ENCODE measurements around the gene DNAJC28.
A peak's percentile ranks its signal among the peaks of the same experiment; 100 is the strongest.

Gene DNAJC28, protein sequence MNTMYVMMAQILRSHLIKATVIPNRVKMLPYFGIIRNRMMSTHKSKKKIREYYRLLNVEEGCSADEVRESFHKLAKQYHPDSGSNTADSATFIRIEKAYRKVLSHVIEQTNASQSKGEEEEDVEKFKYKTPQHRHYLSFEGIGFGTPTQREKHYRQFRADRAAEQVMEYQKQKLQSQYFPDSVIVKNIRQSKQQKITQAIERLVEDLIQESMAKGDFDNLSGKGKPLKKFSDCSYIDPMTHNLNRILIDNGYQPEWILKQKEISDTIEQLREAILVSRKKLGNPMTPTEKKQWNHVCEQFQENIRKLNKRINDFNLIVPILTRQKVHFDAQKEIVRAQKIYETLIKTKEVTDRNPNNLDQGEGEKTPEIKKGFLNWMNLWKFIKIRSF

DNA sequence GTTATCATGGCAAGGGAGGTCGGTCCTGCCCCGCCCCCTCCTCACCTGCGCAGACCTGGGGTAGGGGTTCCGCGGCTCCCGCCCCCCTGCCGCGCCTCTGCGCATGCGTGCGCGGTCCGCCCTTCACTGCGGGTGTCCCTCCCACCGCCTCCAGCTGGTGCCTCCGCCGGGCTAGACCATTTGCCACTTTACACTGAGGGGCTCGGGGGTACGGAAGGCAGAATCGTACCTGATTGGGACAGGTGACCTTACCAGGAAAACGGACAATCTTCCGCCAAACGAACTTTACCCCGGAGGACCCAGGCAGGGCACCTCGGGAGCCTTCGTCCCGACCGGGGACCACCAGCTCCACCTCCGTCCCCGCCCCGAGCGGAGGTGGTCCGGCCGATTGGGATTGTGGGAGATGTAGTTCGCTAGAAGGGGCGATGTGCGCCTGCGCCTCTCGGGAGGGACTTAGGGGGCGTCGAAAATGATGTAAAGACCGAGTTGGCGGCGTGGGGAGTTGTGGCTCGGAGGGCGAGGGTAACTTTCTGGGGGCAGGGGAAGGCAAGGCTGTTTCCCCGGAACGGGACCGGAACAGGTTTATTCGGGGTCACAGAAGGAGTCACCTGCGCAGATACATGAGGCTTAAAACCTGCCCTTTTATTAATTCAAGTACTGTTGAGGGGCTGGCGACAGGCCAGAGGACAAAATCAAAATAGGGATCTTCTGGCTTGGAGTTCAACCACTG, at the start of gene DNAJC28:
DNAJC28 (minus strand) TSS at position 344 of the 730 bp plus-strand sequence. CDS start 2,323 bp downstream, outside the sequence.
- Histone ChIP-seq H3K36me3 (ENCODE audit: control insufficient read depth in 2 of 2, insufficient read depth in 1 of 2, low read length in 2 of 2) (no peaks in the 10 kb centered on the region), H3K9me3 (ENCODE audit: control insufficient read depth, insufficient read depth, low read depth, low read length) (no peaks in the 10 kb centered on the region), H3K4me1 (ENCODE audit: control insufficient read depth, insufficient read depth, low read length) (no peaks in the 10 kb centered on the region; the same call in 1 of the 2 replicates), H3K4me3 (ENCODE audit: low read depth, low read length) (peak within 1 kb of the TSS; percentile 84), H3K27ac (ENCODE audit: extremely low read depth, low read depth, low read length) (peak within 1 kb of the TSS; percentile 38; the same call in 1 of the 2 replicates)
- POLR2A ChIA-PET: interaction anchor here (0.6 to 5.0 kb wide), 14 partner anchors 8 to 167 kb away, joined by 3 to 154 read pairs (median 4); partner anchors contain the start of genes DONSON, IFNAR1, SON and TMEM50B
- CTCF ChIA-PET: interaction anchor here (0.5 to 2.1 kb wide), 6 partner anchors 11 to 738 kb away, joined by 3 to 16 read pairs (median 4); partner anchors contain the start of gene TMEM50B
- TF ChIP-seq ZNF292 (tag by site-specific recombination; IDR thresholded peaks at IDR 0.05; ENCODE audit: borderline replicate concordance, low read depth) (no peak), ZNF777 (tag by site-specific recombination; IDR thresholded peaks at IDR 0.05; ENCODE audit: borderline replicate concordance) (no peak), ZEB2 (tag by site-specific recombination; IDR thresholded peaks at IDR 0.05) (peak; percentile 98), ZNF544 (tag by site-specific recombination; IDR thresholded peaks at IDR 0.05) (no peak), ZNF24 (tag by site-specific recombination; IDR thresholded peaks at IDR 0.05) (peak; percentile 43), ZNF112 (tag by site-specific recombination; IDR thresholded peaks at IDR 0.05) (no peak), ZNF366 (tag by site-specific recombination; conservative IDR thresholded peaks at IDR 0.05) (0 out of 2 replicates have a peak, but pooled peaks have one; percentile 28), ZNF521 (tag by site-specific recombination; IDR thresholded peaks at IDR 0.05) (no peak), ZNF529 (tag by site-specific recombination; IDR thresholded peaks at IDR 0.05; ENCODE audit: insufficient replicate concordance) (no peak), ZBTB21 (tag by site-specific recombination; IDR thresholded peaks at IDR 0.05) (peak; percentile 90), WT1 (tag by site-specific recombination; IDR thresholded peaks at IDR 0.05) (peak; percentile 85), ZBTB7A (tag by site-specific recombination; IDR thresholded peaks at IDR 0.05; ENCODE audit: low read depth) (peak; percentile 98), HOXA7 (CRISPR knock-in tag; IDR thresholded peaks at IDR 0.05; ENCODE audit: borderline replicate concordance) (no peak), ZNF660 (tag by site-specific recombination; IDR thresholded peaks at IDR 0.05) (0 out of 2 replicates have a peak, but pooled peaks have one; percentile 59), ZNF391 (tag by site-specific recombination; IDR thresholded peaks at IDR 0.05; ENCODE audit: borderline replicate concordance, low read depth) (0 out of 2 replicates have a peak, but pooled peaks have one; percentile 14), KLF7 (tag by site-specific recombination; IDR thresholded peaks at IDR 0.05; ENCODE audit: borderline replicate concordance) (peak; percentile 69; the same call in 1 of the 2 replicates), ZBTB17 (tag by site-specific recombination; IDR thresholded peaks at IDR 0.05) (peak; percentile 93), ZNF785 (tag by site-specific recombination; IDR thresholded peaks at IDR 0.05) (0 out of 2 replicates have a peak, but pooled peaks have one; percentile 59)
- TF ChIP-seq, protein P1, sequence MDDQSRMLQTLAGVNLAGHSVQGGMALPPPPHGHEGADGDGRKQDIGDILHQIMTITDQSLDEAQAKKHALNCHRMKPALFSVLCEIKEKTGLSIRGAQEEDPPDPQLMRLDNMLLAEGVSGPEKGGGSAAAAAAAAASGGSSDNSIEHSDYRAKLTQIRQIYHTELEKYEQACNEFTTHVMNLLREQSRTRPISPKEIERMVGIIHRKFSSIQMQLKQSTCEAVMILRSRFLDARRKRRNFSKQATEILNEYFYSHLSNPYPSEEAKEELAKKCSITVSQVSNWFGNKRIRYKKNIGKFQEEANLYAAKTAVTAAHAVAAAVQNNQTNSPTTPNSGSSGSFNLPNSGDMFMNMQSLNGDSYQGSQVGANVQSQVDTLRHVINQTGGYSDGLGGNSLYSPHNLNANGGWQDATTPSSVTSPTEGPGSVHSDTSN (CRISPR knock-in tag; IDR thresholded peaks at IDR 0.05): no peak
- TF ChIP-seq, protein P2, sequence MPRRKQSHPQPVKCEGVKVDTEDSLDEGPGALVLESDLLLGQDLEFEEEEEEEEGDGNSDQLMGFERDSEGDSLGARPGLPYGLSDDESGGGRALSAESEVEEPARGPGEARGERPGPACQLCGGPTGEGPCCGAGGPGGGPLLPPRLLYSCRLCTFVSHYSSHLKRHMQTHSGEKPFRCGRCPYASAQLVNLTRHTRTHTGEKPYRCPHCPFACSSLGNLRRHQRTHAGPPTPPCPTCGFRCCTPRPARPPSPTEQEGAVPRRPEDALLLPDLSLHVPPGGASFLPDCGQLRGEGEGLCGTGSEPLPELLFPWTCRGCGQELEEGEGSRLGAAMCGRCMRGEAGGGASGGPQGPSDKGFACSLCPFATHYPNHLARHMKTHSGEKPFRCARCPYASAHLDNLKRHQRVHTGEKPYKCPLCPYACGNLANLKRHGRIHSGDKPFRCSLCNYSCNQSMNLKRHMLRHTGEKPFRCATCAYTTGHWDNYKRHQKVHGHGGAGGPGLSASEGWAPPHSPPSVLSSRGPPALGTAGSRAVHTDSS (tag by site-specific recombination; IDR thresholded peaks at IDR 0.05): 0 out of 2 replicates have a peak, but pooled peaks have one; percentile 21
- TF ChIP-seq, protein P3, sequence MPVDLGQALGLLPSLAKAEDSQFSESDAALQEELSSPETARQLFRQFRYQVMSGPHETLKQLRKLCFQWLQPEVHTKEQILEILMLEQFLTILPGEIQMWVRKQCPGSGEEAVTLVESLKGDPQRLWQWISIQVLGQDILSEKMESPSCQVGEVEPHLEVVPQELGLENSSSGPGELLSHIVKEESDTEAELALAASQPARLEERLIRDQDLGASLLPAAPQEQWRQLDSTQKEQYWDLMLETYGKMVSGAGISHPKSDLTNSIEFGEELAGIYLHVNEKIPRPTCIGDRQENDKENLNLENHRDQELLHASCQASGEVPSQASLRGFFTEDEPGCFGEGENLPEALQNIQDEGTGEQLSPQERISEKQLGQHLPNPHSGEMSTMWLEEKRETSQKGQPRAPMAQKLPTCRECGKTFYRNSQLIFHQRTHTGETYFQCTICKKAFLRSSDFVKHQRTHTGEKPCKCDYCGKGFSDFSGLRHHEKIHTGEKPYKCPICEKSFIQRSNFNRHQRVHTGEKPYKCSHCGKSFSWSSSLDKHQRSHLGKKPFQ (tag by site-specific recombination; IDR thresholded peaks at IDR 0.05): peak; percentile 50; the same call in 1 of the 2 replicates
- TF ChIP-seq, protein P4, sequence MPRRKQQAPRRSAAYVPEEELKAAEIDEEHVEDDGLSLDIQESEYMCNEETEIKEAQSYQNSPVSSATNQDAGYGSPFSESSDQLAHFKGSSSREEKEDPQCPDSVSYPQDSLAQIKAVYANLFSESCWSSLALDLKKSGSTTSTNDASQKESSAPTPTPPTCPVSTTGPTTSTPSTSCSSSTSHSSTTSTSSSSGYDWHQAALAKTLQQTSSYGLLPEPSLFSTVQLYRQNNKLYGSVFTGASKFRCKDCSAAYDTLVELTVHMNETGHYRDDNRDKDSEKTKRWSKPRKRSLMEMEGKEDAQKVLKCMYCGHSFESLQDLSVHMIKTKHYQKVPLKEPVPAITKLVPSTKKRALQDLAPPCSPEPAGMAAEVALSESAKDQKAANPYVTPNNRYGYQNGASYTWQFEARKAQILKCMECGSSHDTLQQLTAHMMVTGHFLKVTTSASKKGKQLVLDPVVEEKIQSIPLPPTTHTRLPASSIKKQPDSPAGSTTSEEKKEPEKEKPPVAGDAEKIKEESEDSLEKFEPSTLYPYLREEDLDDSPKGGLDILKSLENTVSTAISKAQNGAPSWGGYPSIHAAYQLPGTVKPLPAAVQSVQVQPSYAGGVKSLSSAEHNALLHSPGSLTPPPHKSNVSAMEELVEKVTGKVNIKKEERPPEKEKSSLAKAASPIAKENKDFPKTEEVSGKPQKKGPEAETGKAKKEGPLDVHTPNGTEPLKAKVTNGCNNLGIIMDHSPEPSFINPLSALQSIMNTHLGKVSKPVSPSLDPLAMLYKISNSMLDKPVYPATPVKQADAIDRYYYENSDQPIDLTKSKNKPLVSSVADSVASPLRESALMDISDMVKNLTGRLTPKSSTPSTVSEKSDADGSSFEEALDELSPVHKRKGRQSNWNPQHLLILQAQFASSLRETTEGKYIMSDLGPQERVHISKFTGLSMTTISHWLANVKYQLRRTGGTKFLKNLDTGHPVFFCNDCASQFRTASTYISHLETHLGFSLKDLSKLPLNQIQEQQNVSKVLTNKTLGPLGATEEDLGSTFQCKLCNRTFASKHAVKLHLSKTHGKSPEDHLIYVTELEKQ (tag by site-specific recombination; IDR thresholded peaks at IDR 0.05; ENCODE audit: borderline replicate concordance): 0 out of 2 replicates have a peak, but pooled peaks have one; percentile 2
- TF ChIP-seq, protein P5, sequence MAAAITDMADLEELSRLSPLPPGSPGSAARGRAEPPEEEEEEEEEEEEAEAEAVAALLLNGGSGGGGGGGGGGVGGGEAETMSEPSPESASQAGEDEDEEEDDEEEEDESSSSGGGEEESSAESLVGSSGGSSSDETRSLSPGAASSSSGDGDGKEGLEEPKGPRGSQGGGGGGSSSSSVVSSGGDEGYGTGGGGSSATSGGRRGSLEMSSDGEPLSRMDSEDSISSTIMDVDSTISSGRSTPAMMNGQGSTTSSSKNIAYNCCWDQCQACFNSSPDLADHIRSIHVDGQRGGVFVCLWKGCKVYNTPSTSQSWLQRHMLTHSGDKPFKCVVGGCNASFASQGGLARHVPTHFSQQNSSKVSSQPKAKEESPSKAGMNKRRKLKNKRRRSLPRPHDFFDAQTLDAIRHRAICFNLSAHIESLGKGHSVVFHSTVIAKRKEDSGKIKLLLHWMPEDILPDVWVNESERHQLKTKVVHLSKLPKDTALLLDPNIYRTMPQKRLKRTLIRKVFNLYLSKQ (tag by site-specific recombination; IDR thresholded peaks at IDR 0.05; ENCODE audit: borderline replicate concordance): no peak
- TF ChIP-seq, protein P6, sequence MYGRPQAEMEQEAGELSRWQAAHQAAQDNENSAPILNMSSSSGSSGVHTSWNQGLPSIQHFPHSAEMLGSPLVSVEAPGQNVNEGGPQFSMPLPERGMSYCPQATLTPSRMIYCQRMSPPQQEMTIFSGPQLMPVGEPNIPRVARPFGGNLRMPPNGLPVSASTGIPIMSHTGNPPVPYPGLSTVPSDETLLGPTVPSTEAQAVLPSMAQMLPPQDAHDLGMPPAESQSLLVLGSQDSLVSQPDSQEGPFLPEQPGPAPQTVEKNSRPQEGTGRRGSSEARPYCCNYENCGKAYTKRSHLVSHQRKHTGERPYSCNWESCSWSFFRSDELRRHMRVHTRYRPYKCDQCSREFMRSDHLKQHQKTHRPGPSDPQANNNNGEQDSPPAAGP (tag by site-specific recombination; IDR thresholded peaks at IDR 0.05): peak; percentile 74; the same call in 1 of the 2 replicates
